Mucosa of stomach (tissue), 1 donor: Measurements from ENCODE around the gene KRTAP9-6.
"Not testable (repeated sequence)": the region's sequence is repeated elsewhere in the genome, so short reads cannot be mapped to it uniquely, and the experiment has no call there.

Source experiments
- H3K27me3 ChIP-seq: one replicate; pipeline ENCODE4 v1.7.0; 2013; ENCODE audit warnings: mild to moderate bottlenecking, low read length; ENCODE audit not compliant: control insufficient read depth, insufficient read depth
- H3K36me3 ChIP-seq: one replicate; pipeline ENCODE4 v1.7.0; 2013; ENCODE audit warnings: low read length; ENCODE audit not compliant: control insufficient read depth, insufficient read depth
- H3K4me1 ChIP-seq: one replicate; pipeline ENCODE4 v1.7.0; 2013; ENCODE audit warnings: mild to moderate bottlenecking, low read length; ENCODE audit not compliant: control insufficient read depth, insufficient read depth
- H3K4me3 ChIP-seq: one replicate; pipeline ENCODE4 v1.7.0; 2013; ENCODE audit warnings: low read length
- H3K9ac ChIP-seq: one replicate; pipeline ENCODE4 v1.7.0; 2013; ENCODE audit warnings: mild to moderate bottlenecking, low read length, moderate library complexity
- H3K9me3 ChIP-seq: one replicate; pipeline ENCODE4 v1.7.0; 2013; ENCODE audit warnings: mild to moderate bottlenecking, low read length, moderate library complexity; ENCODE audit not compliant: control insufficient read depth
- donor health status: Pancreatic carcinoma.

Gene KRTAP9-6

DNA sequence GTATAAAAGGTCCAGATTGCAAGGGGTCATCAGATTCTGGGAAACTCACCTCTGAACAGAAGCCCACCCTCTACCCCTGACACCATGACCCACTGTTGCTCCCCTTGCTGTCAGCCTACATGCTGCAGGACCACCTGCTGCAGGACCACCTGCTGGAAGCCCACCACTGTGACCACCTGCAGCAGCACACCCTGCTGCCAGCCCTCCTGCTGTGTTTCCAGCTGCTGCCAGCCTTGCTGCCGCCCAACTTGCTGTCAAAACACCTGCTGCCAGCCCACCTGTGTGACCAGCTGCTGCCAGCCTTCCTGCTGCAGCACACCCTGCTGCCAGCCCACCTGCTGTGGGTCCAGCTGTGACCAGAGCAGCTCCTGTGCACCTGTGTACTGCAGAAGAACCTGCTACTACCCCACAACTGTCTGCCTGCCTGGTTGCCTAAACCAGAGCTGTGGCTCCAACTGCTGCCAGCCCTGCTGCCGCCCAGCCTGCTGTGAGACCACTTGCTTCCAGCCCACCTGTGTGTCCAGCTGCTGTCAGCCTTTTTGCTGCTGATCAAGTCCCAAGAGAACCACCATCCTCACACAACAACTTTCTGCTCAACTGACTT lies 15.4 kb upstream of the KRTAP9-6 start, which contains the start of gene KRTAP9-4:
Gene KRTAP9-4, plus strand, starts transcription at position 51 of the 604 bp plus-strand sequence. Its CDS starts 34 bp downstream, at position 85.
- not testable (repeated sequence) for H3K4me3 ChIP-seq, H3K4me1 ChIP-seq, H3K9ac ChIP-seq, H3K9me3 ChIP-seq, H3K36me3 ChIP-seq, H3K27me3 ChIP-seq

DNA sequence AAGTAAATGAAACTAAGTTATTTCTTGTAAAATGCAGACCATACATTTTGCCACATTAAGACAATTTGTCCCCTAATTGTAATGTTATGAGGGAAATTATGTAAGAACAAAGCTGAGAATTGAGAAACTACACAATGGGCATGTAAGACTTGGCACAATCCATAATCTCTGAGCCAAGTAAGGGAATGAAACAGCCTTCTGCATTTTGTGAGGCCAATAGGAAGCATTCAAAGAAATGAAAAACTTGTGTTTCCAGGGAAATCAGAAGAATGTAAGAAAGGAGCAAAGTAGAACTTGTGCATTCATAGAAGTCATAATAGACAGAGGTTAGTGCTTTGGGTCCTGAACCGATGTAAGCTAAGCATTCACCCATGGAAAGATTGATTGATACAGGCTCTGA lies 13.9 kb upstream of the KRTAP9-6 start:
- no peak overlapping the region for H3K4me3 ChIP-seq
- no peak overlapping the region for H3K9ac ChIP-seq
- no peaks in the 10 kb centered on the region for H3K9me3 ChIP-seq
- no peaks in the 10 kb centered on the region for H3K36me3 ChIP-seq
- no peaks in the 10 kb centered on the region for H3K4me1 ChIP-seq
- peaks cover 5% of the 10 kb centered on the region for H3K27me3 ChIP-seq

DNA sequence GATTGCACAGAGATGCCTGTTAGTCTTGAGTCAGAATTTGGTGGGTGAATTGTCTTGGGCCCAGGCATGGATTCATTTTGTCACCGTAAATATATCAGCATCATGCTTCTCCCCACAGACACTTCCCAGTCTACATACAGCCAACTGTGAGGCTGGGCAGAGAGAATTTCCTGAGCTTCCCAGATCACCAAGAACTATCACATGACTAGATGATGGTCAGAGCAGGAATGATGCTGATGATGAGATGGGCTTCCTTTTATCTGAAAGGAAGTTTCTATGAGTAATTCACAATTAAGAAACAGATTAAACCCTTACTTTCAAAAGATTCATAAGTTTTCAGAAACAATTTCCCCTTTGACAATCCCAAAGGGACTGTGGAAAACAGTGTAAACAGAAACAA lies 10.3 kb upstream of the KRTAP9-6 start:
- H3K4me1 ChIP-seq = no peaks in the 10 kb centered on the region
- no peaks in the 10 kb centered on the region for H3K36me3 ChIP-seq
- H3K9ac ChIP-seq = no peak overlapping the region
- peaks cover 5% of the 10 kb centered on the region for H3K27me3 ChIP-seq
- H3K9me3 ChIP-seq = no peaks in the 10 kb centered on the region
- no peak overlapping the region for H3K4me3 ChIP-seq

DNA sequence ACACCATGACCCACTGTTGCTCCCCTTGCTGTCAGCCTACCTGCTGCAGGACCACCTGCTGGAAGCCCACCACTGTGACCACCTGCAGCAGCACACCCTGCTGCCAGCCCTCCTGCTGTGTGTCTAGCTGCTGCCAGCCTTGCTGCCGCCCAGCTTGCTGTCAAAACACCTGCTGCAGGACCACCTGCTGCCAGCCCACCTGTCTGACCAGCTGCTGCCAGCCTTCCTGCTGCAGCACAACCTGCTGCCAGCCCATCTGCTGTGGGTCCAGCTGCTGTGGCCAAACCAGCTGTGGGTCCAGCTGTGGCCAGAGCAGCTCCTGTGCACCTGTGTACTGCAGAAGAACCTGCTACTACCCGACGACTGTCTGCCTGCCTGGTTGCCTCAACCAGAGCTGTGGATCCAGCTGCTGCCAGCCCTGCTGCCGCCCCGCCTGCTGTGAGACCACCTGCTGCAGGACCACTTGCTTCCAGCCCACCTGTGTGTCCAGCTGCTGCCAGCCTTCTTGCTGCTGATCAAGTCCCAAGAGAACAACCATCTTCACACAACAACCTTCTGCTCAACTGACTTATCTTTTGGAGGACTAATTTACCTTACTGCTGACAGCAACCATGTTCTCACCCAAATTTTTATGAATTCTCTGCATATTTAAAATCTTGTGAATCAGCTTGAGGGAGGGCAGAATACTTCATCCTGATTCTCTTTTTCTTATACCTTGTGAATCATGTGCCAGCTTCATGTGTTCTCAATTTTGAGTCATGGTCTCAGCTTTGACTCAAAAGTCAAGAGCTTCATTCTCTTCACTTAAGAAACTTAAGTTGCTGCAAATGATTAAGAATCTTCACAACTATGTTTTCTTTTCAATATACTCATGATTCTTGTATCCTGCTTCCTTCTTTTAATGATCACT lies 9.5 kb upstream of the KRTAP9-6 start, which contains the start of gene KRTAP9-9:
Gene KRTAP9-9, plus strand, starts transcription at position 4 of the 910 bp plus-strand sequence.
- H3K9ac ChIP-seq, H3K27me3 ChIP-seq, H3K36me3 ChIP-seq, H3K4me1 ChIP-seq, H3K9me3 ChIP-seq, H3K4me3 ChIP-seq: not testable (repeated sequence)

DNA sequence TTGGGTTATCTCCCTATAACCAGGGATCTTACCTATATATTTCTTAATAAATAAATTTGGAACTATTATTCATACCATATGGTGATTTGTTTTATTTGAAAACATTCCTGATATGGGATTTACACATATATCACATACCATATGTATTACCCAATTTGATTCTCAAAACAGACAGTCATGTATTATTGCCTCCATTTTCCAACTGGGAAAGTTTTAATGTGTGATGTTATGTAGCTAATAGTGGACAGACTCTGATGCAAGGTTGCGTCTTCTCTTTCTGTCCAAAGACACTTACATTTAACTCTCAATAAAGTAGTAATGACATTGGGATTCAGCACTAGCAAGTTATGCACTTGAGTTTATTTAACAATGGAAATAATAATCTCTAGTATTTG lies 8.9 kb upstream of the KRTAP9-6 start:
- Histone ChIP-seq H3K9me3 (no peaks in the 10 kb centered on the region), H3K4me1 (no peaks in the 10 kb centered on the region), H3K4me3 (no peak overlapping the region), H3K36me3 (no peaks in the 10 kb centered on the region), H3K27me3 (peaks cover 4% of the 10 kb centered on the region), H3K9ac (no peak overlapping the region)

DNA sequence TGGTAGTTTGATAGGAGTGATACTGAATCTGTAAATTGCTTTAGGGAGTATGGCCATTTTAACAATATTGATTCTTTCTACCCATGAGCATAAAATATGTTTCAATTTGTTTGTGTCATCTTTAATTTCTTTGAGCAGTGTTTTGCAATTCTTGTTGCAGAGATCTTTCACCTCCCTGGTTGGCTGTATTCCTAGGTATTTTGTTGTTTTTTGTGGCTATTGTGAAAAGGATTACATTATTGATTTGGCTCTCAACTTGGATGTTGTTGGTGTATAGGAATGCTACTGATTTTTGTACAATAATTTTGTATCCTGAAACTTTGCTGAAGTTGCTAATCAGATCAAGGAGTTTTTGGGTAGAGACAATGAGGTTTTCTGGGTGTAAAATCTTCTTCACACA lies 6.8 kb upstream of the KRTAP9-6 start:
- H3K9me3 ChIP-seq = no peaks in the 10 kb centered on the region
- H3K4me3 ChIP-seq = no peak overlapping the region
- H3K27me3 ChIP-seq = no peaks in the 10 kb centered on the region
- H3K4me1 ChIP-seq = no peaks in the 10 kb centered on the region
- H3K36me3 ChIP-seq = no peaks in the 10 kb centered on the region
- no peak overlapping the region for H3K9ac ChIP-seq

- no peaks in the 10 kb centered on the region for H3K9me3 ChIP-seq
- no peaks in the 10 kb centered on the region for H3K4me1 ChIP-seq
- no peaks in the 10 kb centered on the region for H3K27me3 ChIP-seq
- H3K4me3 ChIP-seq = no peak overlapping the region
- H3K9ac ChIP-seq = no peak overlapping the region
- no peaks in the 10 kb centered on the region for H3K36me3 ChIP-seq
These were observed 2.0 kb upstream of the KRTAP9-6 start for GRCh38 chr17:41263212-41263611.

GRCh38 chr17:41264599-41264998 lies 579 bp upstream of the KRTAP9-6 start:
- Histone ChIP-seq H3K36me3 (no peaks in the 10 kb centered on the region), H3K4me3 (no peak overlapping the region), H3K4me1 (no peaks in the 10 kb centered on the region), H3K27me3 (no peaks in the 10 kb centered on the region), H3K9ac (no peak overlapping the region), H3K9me3 (no peaks in the 10 kb centered on the region)

- Histone ChIP-seq H3K9ac (no peak overlapping the region), H3K36me3 (no peaks in the 10 kb centered on the region), H3K4me3 (no peak overlapping the region), H3K27me3 (no peaks in the 10 kb centered on the region), H3K9me3 (no peaks in the 10 kb centered on the region), H3K4me1 (no peaks in the 10 kb centered on the region)
These were observed 2.5 kb downstream of the KRTAP9-6 start for GRCh38 chr17:41267711-41268110.

GRCh38 chr17:41271323-41271722 lies 6.1 kb downstream of the KRTAP9-6 start:
- not testable (repeated sequence) for H3K9me3 ChIP-seq, H3K4me1 ChIP-seq, H3K27me3 ChIP-seq, H3K9ac ChIP-seq, H3K4me3 ChIP-seq, H3K36me3 ChIP-seq

DNA sequence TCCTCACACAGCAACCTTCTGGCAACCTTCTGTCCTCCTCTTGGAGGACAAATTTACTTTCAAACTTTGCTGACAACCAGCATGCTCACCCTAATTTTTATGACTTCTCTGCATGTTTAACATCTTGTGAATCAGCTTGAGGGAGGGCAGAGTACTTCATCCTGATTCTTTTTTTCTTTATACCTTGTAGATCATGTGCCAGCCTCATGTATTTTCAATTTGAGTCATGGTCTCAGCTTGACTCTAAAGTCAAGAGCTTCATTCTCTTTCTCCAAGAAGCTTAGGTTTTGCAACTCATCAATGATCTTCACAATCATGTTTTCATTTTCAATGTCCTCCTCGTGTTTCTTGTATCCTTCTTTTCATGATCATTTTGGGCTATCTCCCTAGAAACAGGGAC lies 6.7 kb downstream of the KRTAP9-6 start:
- no peaks in the 10 kb centered on the region for H3K9me3 ChIP-seq

DNA sequence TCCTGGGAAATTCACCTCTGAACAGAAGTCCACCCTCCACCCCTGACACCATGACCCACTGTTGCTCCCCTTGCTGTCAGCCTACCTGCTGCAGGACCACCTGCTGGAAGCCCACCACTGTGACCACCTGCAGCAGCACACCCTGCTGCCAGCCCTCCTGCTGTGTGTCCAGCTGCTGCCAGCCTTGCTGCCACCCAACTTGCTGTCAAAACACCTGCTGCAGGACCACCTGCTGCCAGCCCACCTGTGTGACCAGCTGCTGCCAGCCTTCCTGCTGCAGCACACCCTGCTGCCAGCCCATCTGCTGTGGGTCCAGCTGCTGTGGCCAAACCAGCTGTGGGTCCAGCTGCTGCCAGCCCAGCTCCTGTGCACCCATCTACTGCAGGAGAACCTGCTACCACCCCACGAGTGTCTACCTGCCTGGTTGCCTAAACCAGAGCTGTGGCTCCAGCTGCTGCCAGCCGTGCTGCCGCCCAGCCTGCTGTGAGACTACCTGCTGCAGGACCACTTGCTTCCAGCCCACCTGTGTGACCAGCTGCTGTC lies 10.5 kb downstream of the KRTAP9-6 start, which contains the start of gene KRTAP9-7:
Gene KRTAP9-7, plus strand, starts transcription at position 51 of the 543 bp plus-strand sequence. Its CDS starts 0 bp downstream, at position 51.
- H3K4me3 ChIP-seq, H3K9ac ChIP-seq, H3K27me3 ChIP-seq, H3K36me3 ChIP-seq, H3K9me3 ChIP-seq, H3K4me1 ChIP-seq: not testable (repeated sequence)

More for the DNA sequence above, 6.7 kb downstream of the KRTAP9-6 start:
- no peaks in the 10 kb centered on the region for H3K4me1 ChIP-seq
- peaks cover 7% of the 10 kb centered on the region for H3K27me3 ChIP-seq
- H3K9ac ChIP-seq = no peak overlapping the region
- no peaks in the 10 kb centered on the region for H3K36me3 ChIP-seq
- no peak overlapping the region for H3K4me3 ChIP-seq
